SJSA1 (cell line): Measurements from ENCODE around the gene CLEC4M. TPM values are rescaled to one million over a fixed set of nuclear protein-coding genes. Genes with fewer than 3 reads are reported as not detected.
"Not testable (repeated sequence)": the region's sequence is repeated elsewhere in the genome, so short reads cannot be mapped to it uniquely, and the experiment has no call there.

Source experiments
- DNase-seq, 2 experiments: peaks; one replicate each; pipeline ENCODE4 v3.0.0-alpha.2; 2015 to 2020; ENCODE audit warnings: low spot score in 2 of 2, low read depth in 1 of 2
- H3K27ac ChIP-seq: fragments of 250-450 bp; sonication (Bioruptor Pico); 2 replicates; pipeline ENCODE4 v1.5.1; 2020; ENCODE audit warnings: mild to moderate bottlenecking, moderate library complexity
- H3K27me3 ChIP-seq: fragments of 250-450 bp; sonication (Bioruptor Pico); replicated peaks from 2 replicates; pipeline ENCODE4 v1.5.1; 2020; ENCODE audit warnings: mild to moderate bottlenecking, moderate library complexity
- H3K36me3 ChIP-seq: fragments of 250-450 bp; sonication (Bioruptor Pico); 2 replicates; pipeline ENCODE4 v1.5.1; 2020; ENCODE audit warnings: mild to moderate bottlenecking
- H3K4me1 ChIP-seq: fragments of 250-450 bp; sonication (Bioruptor Pico); replicated peaks from 2 replicates; pipeline ENCODE4 v1.6.1; 2021; ENCODE audit warnings: mild to moderate bottlenecking
- H3K4me3 ChIP-seq: fragments of 250-450 bp; sonication (Bioruptor Pico); 2 replicates; pipeline ENCODE4 v1.5.1; 2020; ENCODE audit warnings: mild to moderate bottlenecking
- H3K9me3 ChIP-seq: fragments of 250-450 bp; sonication (Bioruptor Pico); replicated peaks from 2 replicates; pipeline ENCODE4 v1.5.1; 2020; ENCODE audit warnings: mild to moderate bottlenecking
- total RNA-seq: library from RNA; depleted of rRNA; stranded (reverse); fragments of >200 nt; shearing (Covaris generic); gene quantifications from 2 replicates; pipeline ENCODE4 v1.2.3, GENCODE V29; 2014

The CLEC4M gene
- total RNA-seq, 1 experiment from 2014 or later = not detected

DNA sequence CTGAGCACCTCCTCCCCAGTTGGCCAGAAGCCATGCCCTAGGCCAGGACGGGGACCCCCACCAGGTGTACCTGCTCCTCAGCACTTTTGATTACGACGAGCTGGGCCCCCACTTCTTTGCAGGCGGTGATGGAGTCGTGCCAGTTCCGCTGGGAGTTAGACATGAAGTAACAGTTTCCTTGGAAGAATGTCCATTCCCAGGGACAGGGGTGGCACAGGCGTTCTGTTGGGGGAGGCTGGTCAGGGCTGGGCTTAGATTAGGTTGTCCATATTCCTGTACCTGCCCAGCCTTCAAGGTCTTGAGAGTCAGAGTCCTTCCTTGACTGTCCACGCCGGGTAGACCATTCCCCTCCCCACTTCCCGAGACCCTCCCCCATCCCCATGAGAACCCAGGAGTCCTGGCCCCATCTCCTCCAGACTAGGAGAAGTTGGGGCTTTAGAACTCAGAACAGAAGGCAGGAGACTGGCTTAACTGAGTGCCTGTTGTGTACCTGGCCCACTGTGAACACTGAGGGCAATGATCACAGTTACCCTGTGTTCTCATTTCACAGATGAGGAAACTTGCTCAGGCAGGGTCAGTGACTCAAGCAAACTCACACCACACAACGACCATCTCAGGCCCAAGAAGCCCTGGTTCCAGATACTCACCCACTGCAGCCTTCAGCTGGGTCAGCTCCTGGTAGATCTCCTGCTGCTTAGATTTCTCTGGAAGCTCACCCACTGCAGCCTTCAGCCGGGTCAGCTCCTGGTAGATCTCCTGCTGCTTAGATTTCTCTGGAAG, 18.0 kb upstream of the CLEC4M start:
- Histone ChIP-seq H3K27me3 (0 out of 2 replicates have a peak, but pooled peaks cover 2% of the 10 kb centered on the region), H3K9me3 (no peaks in the 10 kb centered on the region), H3K36me3 (no peaks in the 10 kb centered on the region), H3K4me1 (no peaks in the 10 kb centered on the region), H3K4me3 (no peak overlapping the region), H3K27ac (no peak overlapping the region)
- no peak for DNase-seq

DNA sequence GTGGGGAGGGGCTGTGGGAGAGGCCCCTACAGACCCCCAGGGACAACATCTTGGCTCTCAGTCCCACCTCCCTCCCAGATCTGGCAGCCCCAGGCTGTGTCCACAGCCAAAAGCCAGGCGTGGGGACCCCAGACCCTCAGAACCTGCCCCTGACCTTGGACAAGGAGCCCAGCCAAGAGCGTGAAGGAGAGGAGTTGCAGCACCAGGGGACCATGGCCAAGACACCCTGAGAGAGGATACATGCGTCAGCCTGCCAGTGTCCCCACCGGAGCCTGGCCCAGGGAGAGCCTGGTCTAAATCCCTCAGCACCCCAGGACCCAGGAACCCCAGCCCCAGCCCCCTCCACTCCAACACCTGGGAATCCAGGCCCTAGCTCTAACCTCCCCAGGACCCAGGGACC, 16.7 kb upstream of the CLEC4M start:
- not testable (repeated sequence) for H3K27ac ChIP-seq, H3K4me1 ChIP-seq, H3K27me3 ChIP-seq, H3K4me3 ChIP-seq, H3K36me3 ChIP-seq, DNase-seq, H3K9me3 ChIP-seq

GRCh38 chr19:7746903-7747884, 15.8 kb upstream of the CLEC4M start, which contains the start of gene CD209:
CD209 (minus strand) TSS chr19:7747534; CDS start chr19:7747511, 23 bp downstream.
- Histone ChIP-seq H3K27me3 (no peaks in the 10 kb centered on the region), H3K9me3 (no peaks in the 10 kb centered on the region), H3K36me3 (no peaks in the 10 kb centered on the region), H3K4me3 (no peak within 1 kb of the TSS), H3K4me1 (no peaks in the 10 kb centered on the region), H3K27ac (no peak within 1 kb of the TSS)
- no peak for DNase-seq

- H3K27ac ChIP-seq = no peak overlapping the region
- no peak for DNase-seq
- H3K36me3 ChIP-seq = no peaks in the 10 kb centered on the region
- H3K4me1 ChIP-seq = no peaks in the 10 kb centered on the region
- H3K9me3 ChIP-seq = no peaks in the 10 kb centered on the region
- no peaks in the 10 kb centered on the region for H3K27me3 ChIP-seq
- no peak overlapping the region for H3K4me3 ChIP-seq
These were observed 14.9 kb upstream of the CLEC4M start for GRCh38 chr19:7748171-7748570.

DNA sequence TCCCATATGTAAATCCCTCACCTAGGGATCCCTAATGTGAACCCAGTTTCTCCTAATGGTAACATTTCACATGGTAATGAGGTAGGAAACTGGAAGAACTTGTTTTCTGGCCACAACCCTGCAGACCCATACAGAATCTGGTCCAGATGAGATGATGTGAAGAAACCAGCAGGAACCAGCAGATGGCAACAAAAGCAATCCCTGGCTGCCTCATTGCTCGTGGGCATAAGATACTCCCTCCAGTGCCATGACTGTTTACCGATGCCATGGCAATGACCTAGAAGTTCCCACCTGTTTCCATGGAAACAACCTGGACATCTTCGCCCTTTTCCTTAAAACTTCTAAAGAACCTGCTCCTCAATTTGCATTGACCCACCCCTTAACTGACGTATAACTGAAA, 14.3 kb upstream of the CLEC4M start:
- DNase-seq = no peak
- Histone ChIP-seq H3K4me1 (no peaks in the 10 kb centered on the region), H3K4me3 (no peak overlapping the region), H3K9me3 (no peaks in the 10 kb centered on the region), H3K36me3 (no peaks in the 10 kb centered on the region), H3K27me3 (no peaks in the 10 kb centered on the region), H3K27ac (no peak overlapping the region)

GRCh38 chr19:7751157-7751783, 11.8 kb upstream of the CLEC4M start:
- no peak overlapping the region for H3K4me3 ChIP-seq
- DNase-seq = no peak
- no peaks in the 10 kb centered on the region for H3K36me3 ChIP-seq
- no peak overlapping the region for H3K27ac ChIP-seq
- H3K9me3 ChIP-seq = peaks cover 1% of the 10 kb centered on the region; the same call in 1 of the 2 replicates
- no peaks in the 10 kb centered on the region for H3K27me3 ChIP-seq
- no peaks in the 10 kb centered on the region for H3K4me1 ChIP-seq

DNA sequence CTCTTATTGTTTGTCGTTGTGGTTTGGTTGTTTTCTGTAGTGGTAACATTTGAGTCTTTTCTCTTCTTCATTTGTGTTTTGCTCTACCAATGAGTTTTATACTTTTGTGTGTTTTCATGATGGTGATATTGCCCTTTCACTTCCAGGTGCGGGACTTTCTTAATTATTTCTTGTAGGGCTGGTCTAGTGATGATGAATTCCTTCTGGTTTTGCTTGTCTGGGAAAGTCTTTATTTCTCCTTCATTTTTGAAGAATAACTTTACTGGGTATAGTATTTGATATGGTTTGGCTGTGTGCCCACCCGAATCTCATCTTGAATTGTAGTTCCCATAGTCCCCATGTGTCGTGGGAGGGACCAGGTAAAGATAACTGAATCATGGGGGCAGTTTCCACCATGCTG, 6.8 kb upstream of the CLEC4M start:
- no peaks in the 10 kb centered on the region for H3K36me3 ChIP-seq
- H3K27me3 ChIP-seq = no peaks in the 10 kb centered on the region
- no peaks in the 10 kb centered on the region for H3K4me1 ChIP-seq
- H3K9me3 ChIP-seq = peaks cover 19% of the 10 kb centered on the region
- DNase-seq = no peak
- no peak overlapping the region for H3K4me3 ChIP-seq
- H3K27ac ChIP-seq = no peak overlapping the region

DNA sequence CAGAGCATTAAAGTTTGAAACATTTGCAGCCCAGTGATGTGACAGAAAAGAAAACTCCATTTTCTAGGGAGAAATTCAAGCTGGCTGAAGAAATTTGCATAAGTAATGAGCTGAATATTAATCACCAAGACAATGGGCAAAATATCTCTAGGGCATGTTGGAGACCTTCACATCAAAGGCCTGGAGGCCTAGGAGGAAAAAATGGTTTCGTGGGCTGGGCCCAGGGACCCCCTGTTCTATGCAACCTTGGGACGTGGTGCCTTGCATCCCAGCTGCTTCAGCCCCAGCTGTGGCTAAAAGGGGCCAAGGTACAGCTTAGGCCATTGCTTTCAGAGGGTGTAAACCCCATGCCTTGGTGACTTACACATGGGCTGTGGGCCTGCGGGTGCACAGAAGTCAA, 5.7 kb upstream of the CLEC4M start:
- no peaks in the 10 kb centered on the region for H3K27me3 ChIP-seq
- no peak for DNase-seq
- H3K9me3 ChIP-seq = peaks cover 19% of the 10 kb centered on the region
- H3K4me3 ChIP-seq = no peak overlapping the region
- H3K36me3 ChIP-seq = no peaks in the 10 kb centered on the region
- H3K27ac ChIP-seq = no peak overlapping the region
- H3K4me1 ChIP-seq = no peaks in the 10 kb centered on the region

DNA sequence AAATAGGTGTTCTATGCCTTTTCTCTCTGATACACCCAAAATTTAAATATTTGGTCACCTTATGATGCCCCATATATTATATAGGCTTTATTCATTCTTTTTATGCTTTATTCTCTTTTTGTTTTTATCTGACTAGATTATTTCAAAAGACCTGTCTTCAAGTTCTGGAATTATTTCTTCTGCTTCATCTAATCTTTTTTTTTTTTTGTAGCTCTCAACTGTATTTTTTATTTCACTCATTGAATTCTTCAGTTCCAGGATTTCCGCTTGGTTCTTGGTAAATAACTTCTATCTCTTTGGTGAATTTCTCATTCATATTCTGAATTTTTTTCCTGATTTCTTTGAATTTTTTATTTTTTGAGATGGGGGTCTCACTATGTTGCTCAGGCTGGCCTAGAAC, 3.9 kb upstream of the CLEC4M start:
- no peak for DNase-seq
- no peaks in the 10 kb centered on the region for H3K27me3 ChIP-seq
- no peak overlapping the region for H3K27ac ChIP-seq
- no peaks in the 10 kb centered on the region for H3K4me1 ChIP-seq
- peaks cover 19% of the 10 kb centered on the region for H3K9me3 ChIP-seq
- no peak overlapping the region for H3K4me3 ChIP-seq
- no peaks in the 10 kb centered on the region for H3K36me3 ChIP-seq

- DNase-seq = no peak
- peaks cover 2% of the 10 kb centered on the region; the same call in 1 of the 2 replicates for H3K27me3 ChIP-seq
- H3K27ac ChIP-seq = no peak overlapping the region
- H3K4me1 ChIP-seq = no peaks in the 10 kb centered on the region
- H3K36me3 ChIP-seq = no peaks in the 10 kb centered on the region
- peaks cover 5% of the 10 kb centered on the region for H3K9me3 ChIP-seq
- H3K4me3 ChIP-seq = no peak overlapping the region
These were observed 653 bp downstream of the CLEC4M start for GRCh38 chr19:7763696-7764095.

GRCh38 chr19:7764157-7764556, 1.1 kb downstream of the CLEC4M start:
- not testable (repeated sequence) for H3K9me3 ChIP-seq, DNase-seq, H3K36me3 ChIP-seq, H3K4me3 ChIP-seq, H3K27ac ChIP-seq, H3K4me1 ChIP-seq, H3K27me3 ChIP-seq

DNA sequence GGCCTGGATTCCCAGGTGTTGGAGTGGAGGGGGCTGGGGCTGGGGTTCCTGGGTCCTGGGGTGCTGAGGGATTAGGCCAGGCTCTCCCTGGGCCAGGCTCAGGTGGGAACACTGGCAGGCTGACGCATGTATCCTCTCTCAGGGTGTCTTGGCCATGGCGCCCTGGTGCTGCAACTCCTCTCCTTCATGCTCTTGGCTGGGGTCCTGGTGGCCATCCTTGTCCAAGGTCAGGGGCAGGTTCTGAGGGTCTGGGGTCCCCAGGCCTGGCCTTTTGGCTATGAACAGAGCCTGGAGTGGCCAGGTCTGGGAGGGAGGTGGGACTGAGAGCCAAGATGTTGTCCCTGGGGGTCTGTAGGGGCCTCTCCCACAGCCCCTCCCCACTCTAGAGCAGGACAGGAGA, 2.0 kb downstream of the CLEC4M start:
- not testable (repeated sequence) for H3K27me3 ChIP-seq, H3K27ac ChIP-seq, H3K36me3 ChIP-seq, DNase-seq, H3K4me3 ChIP-seq, H3K4me1 ChIP-seq, H3K9me3 ChIP-seq

DNA sequence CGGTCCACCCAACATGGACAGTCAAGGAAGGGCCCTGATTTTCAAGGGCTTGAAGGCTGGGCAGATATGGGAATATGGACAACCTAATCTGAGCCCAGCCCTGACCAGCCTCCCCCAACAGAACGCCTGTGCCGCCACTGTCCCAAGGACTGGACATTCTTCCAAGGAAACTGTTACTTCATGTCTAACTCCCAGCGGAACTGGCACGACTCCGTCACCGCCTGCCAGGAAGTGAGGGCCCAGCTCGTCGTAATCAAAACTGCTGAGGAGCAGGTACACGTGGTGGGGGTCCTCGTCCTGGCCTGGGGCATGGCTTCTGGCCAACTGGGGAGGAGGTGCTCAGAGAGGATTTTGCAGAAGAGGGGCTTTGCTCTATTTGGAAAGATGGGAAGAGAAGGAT, 3.5 kb downstream of the CLEC4M start:
- H3K9me3 ChIP-seq = no peaks in the 10 kb centered on the region
- H3K4me3 ChIP-seq = no peak overlapping the region
- H3K27me3 ChIP-seq = peaks cover 5% of the 10 kb centered on the region; the same call in 1 of the 2 replicates
- no peaks in the 10 kb centered on the region for H3K4me1 ChIP-seq
- no peak for DNase-seq
- no peaks in the 10 kb centered on the region for H3K36me3 ChIP-seq
- no peak overlapping the region for H3K27ac ChIP-seq
